ENCODE measurements around the gene APMAP.

DNA sequence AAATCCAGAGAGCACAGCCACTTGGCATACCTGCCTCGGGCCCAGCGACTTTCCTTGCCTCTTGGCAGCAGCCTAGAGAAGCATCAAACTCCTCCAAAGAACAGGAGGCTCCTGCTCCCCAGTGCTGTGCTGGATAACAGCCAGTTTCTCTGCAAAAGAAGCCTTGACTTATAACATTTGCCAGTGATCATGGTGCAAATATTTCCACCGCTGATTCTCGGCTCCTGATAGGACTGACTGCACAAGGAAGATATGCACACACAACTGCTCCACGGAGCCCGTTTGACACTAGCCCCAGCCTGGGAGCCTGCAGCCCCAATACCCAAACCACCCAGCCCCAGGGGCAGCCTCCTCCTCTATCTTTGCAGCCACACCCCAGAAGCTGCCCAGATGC is 47.9 kb upstream of the APMAP start:
- TF ChIP-seq, protein P1, sequence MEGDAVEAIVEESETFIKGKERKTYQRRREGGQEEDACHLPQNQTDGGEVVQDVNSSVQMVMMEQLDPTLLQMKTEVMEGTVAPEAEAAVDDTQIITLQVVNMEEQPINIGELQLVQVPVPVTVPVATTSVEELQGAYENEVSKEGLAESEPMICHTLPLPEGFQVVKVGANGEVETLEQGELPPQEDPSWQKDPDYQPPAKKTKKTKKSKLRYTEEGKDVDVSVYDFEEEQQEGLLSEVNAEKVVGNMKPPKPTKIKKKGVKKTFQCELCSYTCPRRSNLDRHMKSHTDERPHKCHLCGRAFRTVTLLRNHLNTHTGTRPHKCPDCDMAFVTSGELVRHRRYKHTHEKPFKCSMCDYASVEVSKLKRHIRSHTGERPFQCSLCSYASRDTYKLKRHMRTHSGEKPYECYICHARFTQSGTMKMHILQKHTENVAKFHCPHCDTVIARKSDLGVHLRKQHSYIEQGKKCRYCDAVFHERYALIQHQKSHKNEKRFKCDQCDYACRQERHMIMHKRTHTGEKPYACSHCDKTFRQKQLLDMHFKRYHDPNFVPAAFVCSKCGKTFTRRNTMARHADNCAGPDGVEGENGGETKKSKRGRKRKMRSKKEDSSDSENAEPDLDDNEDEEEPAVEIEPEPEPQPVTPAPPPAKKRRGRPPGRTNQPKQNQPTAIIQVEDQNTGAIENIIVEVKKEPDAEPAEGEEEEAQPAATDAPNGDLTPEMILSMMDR (IDR thresholded peaks at IDR 0.05): no peak
- TF ChIP-seq POLR2A (IDR thresholded peaks at IDR 0.05): no peak
